ENCODE measurements around the gene RSPO3. TPM values are rescaled to one million over a fixed set of nuclear protein-coding genes. Genes with fewer than 3 reads are reported as not detected.

RSPO3 gene
- total RNA-seq, 3 donors from 2014 or later, result 1.5 to 12.0 (median 9.1) TPM

- Histone ChIP-seq H3K9me3 (no peaks in the 10 kb centered on the region), H3K4me3 (no peak overlapping the region), H3K4me1 (ENCODE audit: low read depth) (no peaks in the 10 kb centered on the region), H3K36me3 (ENCODE audit: low read depth) (no peaks in the 10 kb centered on the region)
- ATAC-seq, result no peak
- TF ChIP-seq CTCF (IDR thresholded peaks at IDR 0.05), result no peak
- no peak for DNase-seq
- intact Hi-C loops (cut with DNase I, micrococcal nuclease), result no loop called here
These were observed 70.3 kb downstream of the RSPO3 start for GRCh38 chr6:127188744-127189143.

GRCh38 chr6:127190552-127190951, 72.1 kb downstream of the RSPO3 start:
- intact Hi-C loops (cut with DNase I, micrococcal nuclease), result no loop called here
- no peak for ATAC-seq
- Histone ChIP-seq H3K36me3 (ENCODE audit: low read depth) (no peaks in the 10 kb centered on the region), H3K4me3 (no peak overlapping the region), H3K4me1 (ENCODE audit: low read depth) (no peaks in the 10 kb centered on the region), H3K9me3 (no peaks in the 10 kb centered on the region)
- DNase-seq, result no peak
- TF ChIP-seq CTCF (IDR thresholded peaks at IDR 0.05), result no peak

- no peaks in the 10 kb centered on the region for H3K9me3 ChIP-seq
- no peaks in the 10 kb centered on the region for H3K4me1 ChIP-seq (ENCODE audit: low read depth)
- no peak for TF ChIP-seq CTCF (IDR thresholded peaks at IDR 0.05)
- DNase-seq, result no peak
- no peak overlapping the region for H3K4me3 ChIP-seq
- H3K36me3 ChIP-seq (ENCODE audit: low read depth), result no peaks in the 10 kb centered on the region
- ATAC-seq, result no peak
- intact Hi-C loops (cut with DNase I, micrococcal nuclease), result no loop called here
These were observed 73.2 kb downstream of the RSPO3 start for GRCh38 chr6:127191716-127192115.

GRCh38 chr6:127192911-127193541, 74.6 kb downstream of the RSPO3 start:
- Histone ChIP-seq H3K36me3 (ENCODE audit: low read depth) (no peaks in the 10 kb centered on the region), H3K9me3 (no peaks in the 10 kb centered on the region), H3K4me3 (no peak overlapping the region), H3K4me1 (ENCODE audit: low read depth) (no peaks in the 10 kb centered on the region)
- ATAC-seq (peak; percentile 35), DNase-seq (no peak)
- intact Hi-C loops (cut with DNase I, micrococcal nuclease), result no loop called here
- no peak for TF ChIP-seq CTCF (IDR thresholded peaks at IDR 0.05)

- no peak for ATAC-seq
- Histone ChIP-seq H3K9me3 (no peaks in the 10 kb centered on the region), H3K36me3 (ENCODE audit: low read depth) (no peaks in the 10 kb centered on the region), H3K4me1 (ENCODE audit: low read depth) (no peaks in the 10 kb centered on the region), H3K4me3 (no peak overlapping the region)
- no peak for DNase-seq
- intact Hi-C loops (cut with DNase I, micrococcal nuclease), result no loop called here
- TF ChIP-seq CTCF (IDR thresholded peaks at IDR 0.05), result no peak
These were observed 77.4 kb downstream of the RSPO3 start for GRCh38 chr6:127195833-127196232.

GRCh38 chr6:127198549-127198948, 80.1 kb downstream of the RSPO3 start:
- no peak overlapping the region for H3K4me3 ChIP-seq
- peak; percentile 38 for ATAC-seq
- intact Hi-C loops (cut with DNase I, micrococcal nuclease), result no loop called here
- no peak for DNase-seq
- H3K36me3 ChIP-seq (ENCODE audit: low read depth), result no peaks in the 10 kb centered on the region
- TF ChIP-seq CTCF (IDR thresholded peaks at IDR 0.05), result no peak
- H3K9me3 ChIP-seq, result no peaks in the 10 kb centered on the region
- no peaks in the 10 kb centered on the region for H3K4me1 ChIP-seq (ENCODE audit: low read depth)

Data from mucosa of descending colon (tissue), 3 donors.